Stimulated activated naive B cell treated with anti-CD40 and anti-IgM and Interleukin-4, amounts not matched to agents 10 μg/mL and 1 μg/mL and 100 μg/mL, for 72 hours (primary cell): ENCODE measurements around the gene ZKSCAN4.

Experiments
- ATAC-seq, 2 donors: fragments of 150-1000 bp; cut with Tn5 transposase; replicated peaks; 2 replicates each; pipeline ENCODE4 v1.10.0; 2021; ENCODE audit warnings: moderate library complexity in 1 of 2
- DNase-seq: peaks from one replicate; pipeline ENCODE4 v3.0.0; 2021
- H3K27ac Mint-ChIP-seq: one replicate; pipeline ENCODE4 v1.8.0; 2022; ENCODE audit warnings: mild to moderate bottlenecking, mixed read lengths
- H3K27me3 Mint-ChIP-seq, 2 donors: one replicate each; pipeline ENCODE4 v1.8.0; 2022; ENCODE audit warnings: mixed read lengths in 2 of 2
- H3K36me3 Mint-ChIP-seq, 2 donors: one replicate each; pipeline ENCODE4 v1.8.0; 2022; ENCODE audit warnings: mixed read lengths in 2 of 2, mild to moderate bottlenecking in 1 of 2
- H3K4me1 Mint-ChIP-seq, 2 donors: one replicate each; pipeline ENCODE4 v1.8.0; 2022; ENCODE audit warnings: mixed read lengths in 2 of 2, mild to moderate bottlenecking in 1 of 2
- H3K4me3 Mint-ChIP-seq, 2 donors: one replicate each; pipeline ENCODE4 v1.8.0; 2022; ENCODE audit warnings: mild to moderate bottlenecking in 2 of 2, mixed read lengths in 2 of 2, moderate library complexity in 1 of 2
- H3K9me3 Mint-ChIP-seq, 2 donors: one replicate each; pipeline ENCODE4 v1.8.0; 2022; ENCODE audit warnings: mixed read lengths in 2 of 2, mild to moderate bottlenecking in 1 of 2

Gene ZKSCAN4

DNA sequence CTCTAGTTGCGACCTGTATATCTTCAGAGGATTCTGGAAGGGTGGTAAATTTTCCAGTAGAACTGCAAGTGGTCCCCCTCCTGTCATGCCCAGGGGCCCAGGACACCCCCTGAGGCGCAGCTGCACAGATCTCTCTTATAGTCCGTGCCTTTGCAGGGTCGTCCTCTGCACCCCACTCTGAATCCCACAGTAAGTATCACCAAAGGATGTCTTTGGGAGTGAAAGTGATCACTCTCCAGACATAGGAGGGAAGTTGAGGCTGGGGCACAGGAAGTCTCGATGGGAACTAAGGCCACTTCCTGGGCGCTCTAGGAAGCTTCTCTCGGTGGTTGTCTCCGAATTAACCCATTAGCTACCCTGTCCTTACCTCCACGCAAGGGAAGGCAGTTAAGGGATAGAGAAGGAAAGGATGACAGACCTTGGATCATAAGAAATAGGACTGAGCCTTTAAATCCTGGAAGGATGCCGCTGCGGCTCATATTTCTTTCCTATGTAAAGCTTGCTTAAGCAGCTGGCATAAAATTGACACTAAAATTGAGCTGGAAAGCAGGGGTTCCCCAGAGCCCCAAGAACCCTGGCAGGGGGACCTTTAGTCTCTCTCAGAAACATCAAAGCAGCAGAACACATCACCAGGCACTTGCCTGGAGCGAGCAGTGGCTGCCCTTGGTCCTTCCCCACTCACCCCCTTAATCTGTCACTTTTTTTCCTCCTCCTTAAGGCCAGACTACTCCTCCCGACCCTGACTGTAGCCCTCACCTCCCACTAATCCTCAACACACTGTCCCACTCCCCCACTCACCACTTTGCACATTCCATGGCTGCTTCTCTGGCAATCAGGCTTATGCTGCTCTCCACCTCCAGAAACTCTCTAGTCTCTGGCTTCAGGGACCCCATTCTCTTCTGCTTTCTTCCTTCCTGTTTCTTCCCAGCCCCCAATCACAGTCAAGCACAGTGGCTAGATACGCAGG lies at the start of gene ZKSCAN4:
Gene ZKSCAN4, minus strand, starts transcription at position 261 of the 967 bp plus-strand sequence. CDS start 289 bp downstream, outside the sequence.
- peaks cover 19 to 23% of the 10 kb centered on the region in 2 donors for H3K36me3 Mint-ChIP-seq
- H3K4me1 Mint-ChIP-seq: peaks cover 12 to 29% of the 10 kb centered on the region in 2 donors
- peak; percentile 94 to 96 for ATAC-seq
- no peaks in the 10 kb centered on the region for H3K27me3 Mint-ChIP-seq
- no peaks in the 10 kb centered on the region for H3K9me3 Mint-ChIP-seq
- peak within 1 kb of the TSS; percentile 99 for H3K4me3 Mint-ChIP-seq
- peak; percentile 80 for DNase-seq
- H3K27ac Mint-ChIP-seq: peak within 1 kb of the TSS; percentile 94

DNA sequence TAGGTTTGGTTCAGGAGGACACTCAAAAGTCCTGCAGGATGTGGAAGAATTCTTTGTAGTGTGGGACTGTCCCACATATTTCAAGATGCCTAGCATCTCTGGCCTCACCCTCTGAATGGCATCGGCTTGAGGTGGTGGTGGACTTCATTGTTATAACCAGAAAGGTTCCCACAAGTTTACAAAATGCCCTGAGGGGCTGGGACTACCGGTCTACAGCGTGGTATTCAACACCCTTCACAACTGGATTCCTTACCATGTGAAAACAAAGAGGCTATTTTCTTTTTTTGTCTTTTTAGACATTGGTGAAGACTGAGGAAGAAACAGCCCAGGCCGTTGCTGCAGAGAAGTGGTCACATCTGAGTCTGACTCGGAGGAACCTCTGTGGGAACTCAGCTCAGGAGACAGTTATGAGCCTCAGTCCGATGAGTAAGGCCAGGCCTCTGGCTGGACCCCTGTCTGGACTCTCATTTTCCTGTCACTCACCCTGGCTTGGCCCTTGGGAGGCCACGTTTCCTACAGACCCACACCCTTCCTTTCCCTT lies 44.5 kb upstream of the ZKSCAN4 start:
- ATAC-seq: no peak
- Mint-ChIP-seq H3K4me3 (no peak overlapping the region), H3K4me1 (no peaks in the 10 kb centered on the region)

GRCh38 chr6:28295326-28295725 lies 43.3 kb upstream of the ZKSCAN4 start:
- Mint-ChIP-seq H3K27ac (no peak overlapping the region), H3K4me3 (no peak overlapping the region), H3K9me3 (peaks cover 4% of the 10 kb centered on the region in 2 donors), H3K27me3 (no peaks in the 10 kb centered on the region), H3K4me1 (no peaks in the 10 kb centered on the region), H3K36me3 (peaks cover 8 to 23% of the 10 kb centered on the region in 2 donors)
- ATAC-seq: no peak
- no peak for DNase-seq

More for the DNA sequence above, 44.5 kb upstream of the ZKSCAN4 start:
- no peak for DNase-seq
- H3K27me3 Mint-ChIP-seq: no peaks in the 10 kb centered on the region
- H3K9me3 Mint-ChIP-seq: peaks cover 0 to 1% of the 10 kb centered on the region in 2 donors
- peaks cover 16 to 23% of the 10 kb centered on the region in 2 donors for H3K36me3 Mint-ChIP-seq
- H3K27ac Mint-ChIP-seq: no peak overlapping the region

DNA sequence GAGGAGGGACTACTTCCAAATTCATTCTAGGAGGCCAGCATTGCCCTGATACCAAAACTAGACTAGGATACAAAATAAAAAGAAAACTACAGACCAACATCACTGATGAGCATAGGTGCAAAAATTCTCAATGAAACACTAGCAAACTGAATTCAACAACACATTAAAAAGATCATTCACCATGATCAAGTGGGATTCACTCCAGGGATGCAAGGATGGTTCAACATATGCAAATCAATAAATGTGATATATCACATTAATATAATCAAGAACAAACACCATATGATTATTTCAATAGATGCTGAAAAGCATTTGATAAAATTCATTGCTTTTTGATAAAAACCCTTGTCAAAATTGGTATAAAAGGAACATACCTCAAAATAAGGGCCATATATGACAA lies 39.5 kb upstream of the ZKSCAN4 start:
- no peak for DNase-seq
- ATAC-seq: no peak
- Mint-ChIP-seq H3K36me3 (peaks cover 14 to 30% of the 10 kb centered on the region in 2 donors), H3K4me3 (no peak overlapping the region), H3K27ac (no peak overlapping the region), H3K9me3 (peaks cover 2 to 4% of the 10 kb centered on the region in 2 donors), H3K4me1 (no peaks in the 10 kb centered on the region), H3K27me3 (peaks cover 0 to 1% of the 10 kb centered on the region in 2 donors)

- no peak overlapping the region for H3K4me3 Mint-ChIP-seq
- DNase-seq: no peak
- no peaks in the 10 kb centered on the region for H3K9me3 Mint-ChIP-seq
Measured at GRCh38 chr6:28282926-28283325, 30.9 kb upstream of the ZKSCAN4 start.

GRCh38 chr6:28281288-28282064 lies 29.4 kb upstream of the ZKSCAN4 start, which contains the start of gene PGBD1:
TSS of gene PGBD1 (plus strand) at chr6:28281572. CDS start at chr6:28283814, 2,242 bp downstream.
- Mint-ChIP-seq H3K27ac (no peak within 1 kb of the TSS), H3K9me3 (no peaks in the 10 kb centered on the region), H3K27me3 (peaks cover 12 to 13% of the 10 kb centered on the region in 2 donors), H3K4me3 (peak within 1 kb of the TSS; percentile 86 to 92), H3K36me3 (peaks cover 19 to 38% of the 10 kb centered on the region in 2 donors), H3K4me1 (peaks cover 7 to 13% of the 10 kb centered on the region in 2 donors)
- DNase-seq (peak; percentile 64), ATAC-seq (peak; percentile 95 to 97)

More at GRCh38 chr6:28282926-28283325, 30.9 kb upstream of the ZKSCAN4 start:
- Mint-ChIP-seq H3K4me1 (peaks cover 7 to 13% of the 10 kb centered on the region in 2 donors), H3K27me3 (peaks cover 12 to 16% of the 10 kb centered on the region in 2 donors), H3K36me3 (peaks cover 24 to 38% of the 10 kb centered on the region in 2 donors), H3K27ac (no peak overlapping the region)
- ATAC-seq: no peak

GRCh38 chr6:28280595-28281287 lies 28.7 kb upstream of the ZKSCAN4 start:
- ATAC-seq: no peak
- Mint-ChIP-seq H3K9me3 (no peaks in the 10 kb centered on the region), H3K4me1 (peaks cover 7 to 13% of the 10 kb centered on the region in 2 donors), H3K27me3 (peaks cover 11 to 12% of the 10 kb centered on the region in 2 donors), H3K27ac (no peak overlapping the region), H3K4me3 (peak overlapping the region; percentile 86 to 92), H3K36me3 (peaks cover 23 to 40% of the 10 kb centered on the region in 2 donors)
- no peak for DNase-seq

GRCh38 chr6:28277746-28278145 lies 25.7 kb upstream of the ZKSCAN4 start:
- ATAC-seq (no peak), DNase-seq (no peak)
- H3K27ac Mint-ChIP-seq: no peak overlapping the region
- H3K4me3 Mint-ChIP-seq: no peak overlapping the region
- peaks cover 7 to 13% of the 10 kb centered on the region in 2 donors for H3K4me1 Mint-ChIP-seq
- peaks cover 24 to 44% of the 10 kb centered on the region in 2 donors for H3K36me3 Mint-ChIP-seq
- peaks cover 11% of the 10 kb centered on the region in 2 donors for H3K27me3 Mint-ChIP-seq
- H3K9me3 Mint-ChIP-seq: no peaks in the 10 kb centered on the region

DNA sequence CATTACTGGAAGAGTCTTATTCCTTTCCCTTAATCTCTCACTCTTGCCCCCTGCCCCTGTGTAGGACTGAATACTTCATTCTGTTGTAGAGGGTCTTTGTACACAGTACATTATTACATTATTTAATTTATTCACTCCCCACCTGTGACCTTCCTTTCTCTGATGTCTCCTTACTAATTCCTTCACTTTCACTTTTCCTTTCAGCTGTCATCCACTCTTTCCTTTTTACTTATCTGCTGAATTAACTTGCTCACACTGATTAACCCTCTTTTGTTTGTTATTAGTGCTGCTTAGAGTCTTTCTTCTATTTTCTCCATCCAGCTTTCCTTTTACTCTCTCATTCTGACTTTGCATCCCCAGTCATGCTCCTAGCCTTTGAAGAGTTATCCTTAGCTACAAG lies 22.8 kb upstream of the ZKSCAN4 start:
- no peak overlapping the region for H3K4me3 Mint-ChIP-seq

GRCh38 chr6:28269492-28269891 lies 17.4 kb upstream of the ZKSCAN4 start:
- H3K4me1 Mint-ChIP-seq: peaks cover 0 to 5% of the 10 kb centered on the region in 2 donors
- peaks cover 10 to 27% of the 10 kb centered on the region in 2 donors for H3K36me3 Mint-ChIP-seq
- no peak for DNase-seq
- no peak overlapping the region for H3K4me3 Mint-ChIP-seq
- H3K27me3 Mint-ChIP-seq: no peaks in the 10 kb centered on the region
- no peak for ATAC-seq
- H3K27ac Mint-ChIP-seq: peak overlapping the region; percentile 14
- no peaks in the 10 kb centered on the region for H3K9me3 Mint-ChIP-seq

More for the DNA sequence above, 22.8 kb upstream of the ZKSCAN4 start:
- H3K9me3 Mint-ChIP-seq: no peaks in the 10 kb centered on the region
- ATAC-seq (no peak), DNase-seq (no peak)
- H3K27me3 Mint-ChIP-seq: no peaks in the 10 kb centered on the region
- no peaks in the 10 kb centered on the region for H3K4me1 Mint-ChIP-seq
- no peak overlapping the region for H3K27ac Mint-ChIP-seq
- peaks cover 23 to 57% of the 10 kb centered on the region in 2 donors for H3K36me3 Mint-ChIP-seq

- ATAC-seq (no peak), DNase-seq (no peak)
- Mint-ChIP-seq H3K36me3 (peaks cover 3 to 16% of the 10 kb centered on the region in 2 donors), H3K27me3 (no peaks in the 10 kb centered on the region), H3K4me3 (no peak overlapping the region), H3K27ac (no peak overlapping the region), H3K4me1 (peaks cover 0 to 5% of the 10 kb centered on the region in 2 donors), H3K9me3 (no peaks in the 10 kb centered on the region)
Measured at GRCh38 chr6:28267695-28268059, 15.6 kb upstream of the ZKSCAN4 start.

GRCh38 chr6:28266962-28267694 lies 15.1 kb upstream of the ZKSCAN4 start, which contains the start of gene ZSCAN26:
TSS of gene ZSCAN26 (plus strand) at chr6:28267143. CDS start at chr6:28271920, 4,777 bp downstream.
- Mint-ChIP-seq H3K4me1 (peaks cover 0 to 5% of the 10 kb centered on the region in 2 donors), H3K4me3 (no peak within 1 kb of the TSS), H3K27me3 (no peaks in the 10 kb centered on the region), H3K27ac (no peak within 1 kb of the TSS), H3K36me3 (peaks cover 0 to 11% of the 10 kb centered on the region in 2 donors), H3K9me3 (no peaks in the 10 kb centered on the region)
- DNase-seq: peak; percentile 89
- peak; percentile 98 to 99 for ATAC-seq

- ATAC-seq (no peak), DNase-seq (no peak)
- no peaks in the 10 kb centered on the region for H3K9me3 Mint-ChIP-seq
- H3K36me3 Mint-ChIP-seq: peaks cover 0 to 5% of the 10 kb centered on the region in 2 donors
- no peaks in the 10 kb centered on the region for H3K27me3 Mint-ChIP-seq
- H3K4me1 Mint-ChIP-seq: peaks cover 0 to 5% of the 10 kb centered on the region in 2 donors
- no peak overlapping the region for H3K4me3 Mint-ChIP-seq
- no peak overlapping the region for H3K27ac Mint-ChIP-seq
Measured at GRCh38 chr6:28266563-28266961, 14.5 kb upstream of the ZKSCAN4 start.
